ENCODE results near the gene UTY. TPM values are rescaled to one million over a fixed set of nuclear protein-coding genes. Genes with fewer than 3 reads are reported as not detected.

The UTY gene
- total and polyA plus RNA-seq, 9 of the 15 experiments (the other 6 are each of a cell fraction or from before 2014, with no cell fraction given), result 0.09 TPM; not detected in 8

DNA sequence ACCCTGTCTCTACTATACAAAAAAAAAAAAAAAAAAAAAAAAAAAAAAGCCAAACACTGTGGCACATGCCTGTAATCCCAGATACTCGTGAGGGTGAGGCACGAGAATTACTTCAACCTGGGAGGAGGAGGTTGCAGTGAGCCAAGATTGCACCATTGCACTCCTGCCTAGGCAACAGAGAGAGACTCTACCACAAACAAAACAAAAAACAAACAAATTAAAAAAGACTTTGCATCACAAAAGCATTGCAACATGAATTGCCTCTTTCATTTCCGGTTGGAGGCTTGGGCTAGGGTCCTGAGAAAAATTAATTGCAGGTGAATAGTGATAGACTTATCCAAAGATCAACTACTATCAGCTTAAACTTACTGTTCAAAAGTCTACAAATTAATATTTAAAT lies 180.4 kb downstream of the UTY start:
- no peak for DNase-seq (ENCODE audit: extremely low read depth in 1 of 4, low spot score in 3 of 4)
- FAIRE-seq, result no peak
- H2AFZ ChIP-seq (ENCODE audit: low read depth, low read length), result no peak overlapping the region
- BruUV-seq (replicated peaks), result no TSS peak
- in situ Hi-C loops (cut with MboI) (no loop called here), intact Hi-C loops (cut with micrococcal nuclease) (no loop called here)
- no peaks in the 10 kb centered on the region for H4K20me1 ChIP-seq (replicated peaks; ENCODE audit: control insufficient read depth, insufficient read depth, low read length)
- no peak for ATAC-seq
- CTCF ChIA-PET (ENCODE audit: low intra/inter-chr PET ratio), result no interaction called here
- no peak overlapping the region for H3K9ac ChIP-seq (ENCODE audit: insufficient read depth in 1 of 2, low read depth in 2 of 2, low read length in 2 of 2)
- no peaks in the 10 kb centered on the region for H3K27me3 ChIP-seq (ENCODE audit: control insufficient read depth in 2 of 2, insufficient read depth in 2 of 2, low read length in 2 of 2)
- WGBS (ENCODE audit: insufficient coverage, low coverage, missing lambda C conversion rate), result no CpG with 5 or more reads among the region's 3 CpGs
- H3K9me1 ChIP-seq (ENCODE audit: control insufficient read depth, insufficient read depth, low read length), result no peaks in the 10 kb centered on the region
- no peaks in the 10 kb centered on the region for H3K79me2 ChIP-seq (ENCODE audit: control insufficient read depth, insufficient read depth, low read length)
- no peak overlapping the region for H3K4me3 ChIP-seq
- H3K27ac ChIP-seq (ENCODE audit: extremely low read depth, low read depth, low read length), result no peak overlapping the region
- H3K4me1 ChIP-seq (replicated peaks in 1 of 2; ENCODE audit: control insufficient read depth in 2 of 2, insufficient read depth in 2 of 2, low read length in 2 of 2), result no peaks in the 10 kb centered on the region
- H3K4me2 ChIP-seq (ENCODE audit: insufficient read depth, low read length), result no peak overlapping the region
- H3K9me3 ChIP-seq (replicated peaks; ENCODE audit: control insufficient read depth, insufficient read depth, low read depth, low read length), result no peaks in the 10 kb centered on the region
- no peak for TF ChIP-seq MYNN (IDR thresholded peaks at IDR 0.05)
- TF ChIP-seq MYNN (CRISPR knock-in tag; IDR thresholded peaks at IDR 0.05), result no peak
- no peaks in the 10 kb centered on the region for H3K36me3 ChIP-seq (ENCODE audit: control insufficient read depth, insufficient read depth, low read length)
- POLR2A ChIA-PET, result no interaction called here

GRCh38 chrY:13296176-13296890 lies 183.5 kb downstream of the UTY start:
- Histone ChIP-seq H3K4me3 (no peak overlapping the region), H3K9ac (ENCODE audit: insufficient read depth in 1 of 2, low read depth in 2 of 2, low read length in 2 of 2) (no peak overlapping the region), H3K27me3 (ENCODE audit: control insufficient read depth in 2 of 2, insufficient read depth in 2 of 2, low read length in 2 of 2) (no peaks in the 10 kb centered on the region), H3K4me2 (ENCODE audit: insufficient read depth, low read length) (no peak overlapping the region), H2AFZ (ENCODE audit: low read depth, low read length) (no peak overlapping the region), H4K20me1 (replicated peaks; ENCODE audit: control insufficient read depth, insufficient read depth, low read length) (no peaks in the 10 kb centered on the region), H3K9me3 (replicated peaks; ENCODE audit: control insufficient read depth, insufficient read depth, low read depth, low read length) (no peaks in the 10 kb centered on the region), H3K4me1 (replicated peaks in 1 of 2; ENCODE audit: control insufficient read depth in 2 of 2, insufficient read depth in 2 of 2, low read length in 2 of 2) (no peaks in the 10 kb centered on the region), H3K79me2 (ENCODE audit: control insufficient read depth, insufficient read depth, low read length) (no peaks in the 10 kb centered on the region), H3K27ac (ENCODE audit: extremely low read depth, low read depth, low read length) (no peak overlapping the region), H3K9me1 (ENCODE audit: control insufficient read depth, insufficient read depth, low read length) (no peaks in the 10 kb centered on the region), H3K36me3 (ENCODE audit: control insufficient read depth, insufficient read depth, low read length) (no peaks in the 10 kb centered on the region)
- POLR2A ChIA-PET, result no interaction called here
- no TSS peak for BruUV-seq (replicated peaks)
- in situ Hi-C loops (cut with MboI) (no loop called here), intact Hi-C loops (cut with micrococcal nuclease) (no loop called here)
- CTCF ChIA-PET (ENCODE audit: low intra/inter-chr PET ratio), result no interaction called here
- no CpG with 5 or more reads among the region's 4 CpGs for WGBS (ENCODE audit: insufficient coverage, low coverage, missing lambda C conversion rate)
- no peak for DNase-seq (ENCODE audit: extremely low read depth in 1 of 4, low spot score in 3 of 4)
- ATAC-seq, result no peak
- no peak for FAIRE-seq
- no peak for TF ChIP-seq PRDM10 (IDR thresholded peaks at IDR 0.05; ENCODE audit: partially characterized antibody)
- TF ChIP-seq GATA2 (CRISPR knock-in tag; IDR thresholded peaks at IDR 0.05), result no peak
- TF ChIP-seq, protein P1, sequence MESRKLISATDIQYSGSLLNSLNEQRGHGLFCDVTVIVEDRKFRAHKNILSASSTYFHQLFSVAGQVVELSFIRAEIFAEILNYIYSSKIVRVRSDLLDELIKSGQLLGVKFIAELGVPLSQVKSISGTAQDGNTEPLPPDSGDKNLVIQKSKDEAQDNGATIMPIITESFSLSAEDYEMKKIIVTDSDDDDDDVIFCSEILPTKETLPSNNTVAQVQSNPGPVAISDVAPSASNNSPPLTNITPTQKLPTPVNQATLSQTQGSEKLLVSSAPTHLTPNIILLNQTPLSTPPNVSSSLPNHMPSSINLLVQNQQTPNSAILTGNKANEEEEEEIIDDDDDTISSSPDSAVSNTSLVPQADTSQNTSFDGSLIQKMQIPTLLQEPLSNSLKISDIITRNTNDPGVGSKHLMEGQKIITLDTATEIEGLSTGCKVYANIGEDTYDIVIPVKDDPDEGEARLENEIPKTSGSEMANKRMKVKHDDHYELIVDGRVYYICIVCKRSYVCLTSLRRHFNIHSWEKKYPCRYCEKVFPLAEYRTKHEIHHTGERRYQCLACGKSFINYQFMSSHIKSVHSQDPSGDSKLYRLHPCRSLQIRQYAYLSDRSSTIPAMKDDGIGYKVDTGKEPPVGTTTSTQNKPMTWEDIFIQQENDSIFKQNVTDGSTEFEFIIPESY (CRISPR knock-in tag; IDR thresholded peaks at IDR 0.05), result no peak
- TF ChIP-seq POLR2H (tag; IDR thresholded peaks at IDR 0.05; ENCODE audit: low read depth), result no peak
- TF ChIP-seq, protein P2, sequence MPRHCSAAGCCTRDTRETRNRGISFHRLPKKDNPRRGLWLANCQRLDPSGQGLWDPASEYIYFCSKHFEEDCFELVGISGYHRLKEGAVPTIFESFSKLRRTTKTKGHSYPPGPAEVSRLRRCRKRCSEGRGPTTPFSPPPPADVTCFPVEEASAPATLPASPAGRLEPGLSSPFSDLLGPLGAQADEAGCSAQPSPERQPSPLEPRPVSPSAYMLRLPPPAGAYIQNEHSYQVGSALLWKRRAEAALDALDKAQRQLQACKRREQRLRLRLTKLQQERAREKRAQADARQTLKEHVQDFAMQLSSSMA (CRISPR knock-in tag; IDR thresholded peaks at IDR 0.05), result no peak
- no peak for TF ChIP-seq JUND (IDR thresholded peaks at IDR 0.05; ENCODE audit: borderline replicate concordance, low read depth, low read length)
- no peak for TF ChIP-seq JUND (tag; IDR thresholded peaks at IDR 0.05; ENCODE audit: borderline replicate concordance, low read depth, low read length)
- no peak for TF ChIP-seq PHF20 (IDR thresholded peaks at IDR 0.05; ENCODE audit: partially characterized antibody)
